ENCODE results near the gene GALNT18.

GRCh38 chr11:11284481-11284880 lies 337.3 kb downstream of the GALNT18 start:
- TF ChIP-seq CTCF (tag by site-specific recombination; IDR thresholded peaks at IDR 0.05), result no peak
- no peak for TF ChIP-seq ZNF530 (tag by site-specific recombination; IDR thresholded peaks at IDR 0.05; ENCODE audit: low read depth)
- TF ChIP-seq ZNF18 (tag by site-specific recombination; IDR thresholded peaks at IDR 0.05), result no peak
- no peak for TF ChIP-seq ZSCAN5A (tag by site-specific recombination; IDR thresholded peaks at IDR 0.05)
- TF ChIP-seq ZNF274 (IDR thresholded peaks at IDR 0.05; ENCODE audit: low read length), result no peak
- TF ChIP-seq ZNF274 (tag by site-specific recombination; IDR thresholded peaks at IDR 0.05; ENCODE audit: borderline replicate concordance), result no peak
- no peak for TF ChIP-seq ZNF658 (tag by site-specific recombination; IDR thresholded peaks at IDR 0.05)
